K562 (cell line): ENCODE results near the gene RSRC1. TPM values are rescaled to one million over a fixed set of nuclear protein-coding genes. Genes with fewer than 3 reads are reported as not detected.

Experiments used
- ATAC-seq: fragments of 200-7000 bp; cut with Tn5 transposase; 3 replicates; pipeline ENCODE4 v1.9.1; 2020; ENCODE audit warnings: moderate library complexity
- BruUV-seq: library from RNA; stranded (reverse); fragments of 400-500 nt; replicated peaks from 2 replicates; lab custom pipeline; 2021; lab: Mats Ljungman, UMichigan
- CTCF ChIA-PET: fragments of 300-600 bp; formaldehyde crosslinking; extraction: SDS; loops from one replicate; lab custom pipeline; 2021; ENCODE audit warnings: low intra/inter-chr PET ratio; lab: Yijun Ruan, JAX
- POLR2A ChIA-PET: fragments of 300-600, 350-650 bp; sonication (Branson Sonifier 250); formaldehyde crosslinking; extraction: SDS; loops from one replicate; lab custom pipeline; 2021; ENCODE audit warnings: antibody characterized with exemption, inconsistent platforms; lab: Yijun Ruan, JAX
- DNase-seq, 4 experiments: peaks; one replicate each; pipeline versions ENCODE4 v3.0.0 to v3.0.0-alpha.2; 2011 to 2018; ENCODE audit warnings: low spot score in 3 of 4, mixed read lengths in 3 of 4; ENCODE audit errors: extremely low read depth in 1 of 4
- FAIRE-seq: peaks from 2 replicates; lab custom pipeline; 2011; peaks lifted over from hg19 to GRCh38; lab: Jason Lieb, UNC
- H2AFZ ChIP-seq: 2 replicates; pipeline ENCODE4 v1.6.0; 2011; ENCODE audit warnings: low read depth, low read length, control low read depth, inconsistent platforms
- H3K27ac ChIP-seq: fragments of 200-600 bp; 3 replicates; pipeline ENCODE4 v1.8.0; 2011; ENCODE audit warnings: low read depth, mild to moderate bottlenecking, control low read depth, inconsistent platforms, low read length, moderate library complexity, mixed read lengths; ENCODE audit errors: extremely low read depth
- H3K27me3 ChIP-seq, 2 experiments: fragments of 300-600 bp in 1 of 2; 2 replicates in 1 of 2; 3 replicates in 1 of 2; pipeline versions ENCODE4 v1.6.0 to v1.8.0; 2011; ENCODE audit warnings: inconsistent platforms in 2 of 2, low read length in 2 of 2, mild to moderate bottlenecking in 1 of 2, mixed read lengths in 1 of 2, moderate library complexity in 1 of 2; ENCODE audit not compliant: control insufficient read depth in 2 of 2, insufficient read depth in 2 of 2
- H3K36me3 ChIP-seq: fragments of 300-600 bp; 3 replicates; pipeline ENCODE4 v1.8.0; 2011; ENCODE audit warnings: mild to moderate bottlenecking, low read length, inconsistent platforms; ENCODE audit not compliant: control insufficient read depth, insufficient read depth
- H3K4me1 ChIP-seq, 2 experiments: fragments of 200-600 bp in 1 of 2; replicated peaks in 1 of 2; 2 replicates in 1 of 2; 3 replicates in 1 of 2; pipeline versions ENCODE4 v1.5.1 to v1.8.0; 2011; ENCODE audit warnings: inconsistent platforms in 2 of 2, low read length in 2 of 2, mild to moderate bottlenecking in 1 of 2, mixed read lengths in 1 of 2, moderate library complexity in 1 of 2; ENCODE audit not compliant: control insufficient read depth in 2 of 2, insufficient read depth in 2 of 2
- H3K4me2 ChIP-seq: 2 replicates; pipeline ENCODE4 v1.6.1; 2011; ENCODE audit warnings: low read length, control low read depth, inconsistent platforms, mixed read lengths; ENCODE audit not compliant: insufficient read depth
- H3K4me3 ChIP-seq: fragments of 200-600 bp; sonication (generic), shearing (Covaris generic); 2 replicates; pipeline ENCODE4 v1.5.1; 2016; ENCODE audit warnings: control low read depth, inconsistent platforms
- H3K79me2 ChIP-seq: fragments of 200-600 bp; 3 replicates; pipeline ENCODE4 v1.8.0; 2011; ENCODE audit warnings: low read length, inconsistent platforms; ENCODE audit not compliant: control insufficient read depth, insufficient read depth
- H3K9ac ChIP-seq, 2 experiments: 2 replicates each; pipeline versions ENCODE4 v1.6.0 to v1.6.1; 2011; ENCODE audit warnings: low read depth in 2 of 2, low read length in 2 of 2, control low read depth in 1 of 2, inconsistent platforms in 1 of 2, mild to moderate bottlenecking in 1 of 2, mixed read lengths in 1 of 2; ENCODE audit not compliant: insufficient read depth in 1 of 2
- H3K9me1 ChIP-seq: one replicate; pipeline ENCODE4 v1.6.0; 2011; ENCODE audit warnings: inconsistent platforms, mild to moderate bottlenecking, low read length, moderate library complexity; ENCODE audit not compliant: control insufficient read depth, insufficient read depth
- H3K9me3 ChIP-seq: replicated peaks from 2 replicates; pipeline ENCODE4 v1.5.1; 2011; ENCODE audit warnings: low read depth, low read length, inconsistent platforms; ENCODE audit not compliant: control insufficient read depth, insufficient read depth
- H4K20me1 ChIP-seq: replicated peaks from 2 replicates; pipeline ENCODE4 v1.6.1; 2011; ENCODE audit warnings: low read length, inconsistent platforms, mixed read lengths; ENCODE audit not compliant: control insufficient read depth, insufficient read depth
- ETV6 ChIP-seq, 3 experiments: fragments of 150-350 bp in 1 of 3; sonication (generic) in 1 of 3; formaldehyde crosslinking in 1 of 3; IDR thresholded peaks; 2 replicates each; pipeline versions ENCODE4 v1.6.1 to v1.8.0; 2014 to 2022; ENCODE audit warnings: borderline replicate concordance in 2 of 3, low read depth in 2 of 3, antibody characterized with exemption in 1 of 3, low read length in 1 of 3, mild to moderate bottlenecking in 1 of 3, missing genetic modification reagents in 1 of 3
- HMBOX1 ChIP-seq: sonication (generic); IDR thresholded peaks from 2 replicates; pipeline ENCODE4 v1.6.1; 2016
- IRF9 ChIP-seq: fragments of 450-650 bp; IDR thresholded peaks from 2 replicates; pipeline ENCODE4 v1.6.1; 2016; ENCODE audit warnings: missing biosample characterization, missing genetic modification characterization
- MXD1 ChIP-seq: fragments of 250-450 bp; sonication (Bioruptor Pico); IDR thresholded peaks from 2 replicates; pipeline ENCODE4 v1.8.0; 2021; ENCODE audit warnings: borderline replicate concordance, mild to moderate bottlenecking, moderate library complexity; ENCODE audit not compliant: poor library complexity, severe bottlenecking
- NFATC3 ChIP-seq: fragments of 450-650 bp; IDR thresholded peaks from 2 replicates; pipeline ENCODE4 v1.6.1; 2017; ENCODE audit warnings: mild to moderate bottlenecking
- NRF1 ChIP-seq, 2 experiments: fragments of 450-650 bp; IDR thresholded peaks in 1 of 2; conservative IDR thresholded peaks in 1 of 2; 2 replicates each; pipeline ENCODE4 v1.6.1; 2014; ENCODE audit warnings: mild to moderate bottlenecking in 2 of 2
- PML ChIP-seq: IDR thresholded peaks from 2 replicates; pipeline ENCODE4 v1.6.1; 2012; ENCODE audit warnings: low read length, inconsistent platforms
- PTBP1 ChIP-seq: fragments of 200-400 bp; formaldehyde crosslinking; IDR thresholded peaks from 2 replicates; pipeline ENCODE4 v1.6.1; 2017; ENCODE audit warnings: low read depth, low read length
- ZBTB8A ChIP-seq: fragments of 450-650 bp; IDR thresholded peaks from 2 replicates; pipeline ENCODE4 v1.6.1; 2018; ENCODE audit warnings: mild to moderate bottlenecking, moderate library complexity; ENCODE audit not compliant: partially characterized antibody
- ZEB2 ChIP-seq: fragments of 450-650 bp; IDR thresholded peaks from 2 replicates; pipeline ENCODE4 v1.6.1; 2016
- ZFP1 ChIP-seq: fragments of 450-650 bp; formaldehyde crosslinking; IDR thresholded peaks from 2 replicates; pipeline ENCODE4 v1.4.0; 2020; ENCODE audit warnings: mild to moderate bottlenecking, mixed read lengths
- ZNF24 ChIP-seq: fragments of 450-650 bp; IDR thresholded peaks from 2 replicates; pipeline ENCODE4 v1.6.1; 2016
- ZNF384 ChIP-seq: IDR thresholded peaks from 2 replicates; pipeline ENCODE4 v1.6.1; 2012; ENCODE audit warnings: low read depth, low read length, improper control_type of control experiment
- ZNF445 ChIP-seq: fragments of 250-450 bp; sonication (Bioruptor Pico); IDR thresholded peaks from 2 replicates; pipeline ENCODE4 v1.4.0; 2020; ENCODE audit warnings: low read depth, mild to moderate bottlenecking, moderate library complexity
- WGBS: fragments of 100-300 bp; shearing (Covaris generic); methylation state at CpG from one replicate; pipeline ENCODE4 v1.1.6; 2016; ENCODE audit warnings: low coverage, mixed read lengths; ENCODE audit not compliant: insufficient coverage; ENCODE audit errors: missing lambda C conversion rate; 5-methylcytosine and 5-hydroxymethylcytosine counted together
- in situ Hi-C: fragments of 300-500 bp; cut with MboI; formaldehyde crosslinking; loops from 4 replicates; pipeline ENCODE4 v1.15.0; 2018; ENCODE audit warnings: inconsistent platforms, mixed read lengths
- intact Hi-C: fragments of 100-400 bp; cut with micrococcal nuclease; formaldehyde crosslinking; loops from 2 replicates; pipeline ENCODE4 v1.14.2; 2022
- polyA plus RNA-seq, 8 experiments: library from polyadenylated mRNA; depleted of rRNA in 4 of 8; stranded (reverse) in 5 of 8; unstranded in 3 of 8; fragments of >200 nt; fragmentation: Nextera tagmentation in 2 of 8; fragmentation: Illumina TruSeq in 1 of 8; extraction: Ambion mirVana in 2 of 8; extraction: Trizol in 1 of 8; gene quantifications; 2 replicates each; pipeline versions ENCODE4 v1.2.1 to v1.2.3, GENCODE V29; 2011 to 2014; ENCODE audit warnings: inconsistent platforms in 1 of 8, missing spikeins in 1 of 8
- total RNA-seq, 7 experiments: library from RNA; depleted of rRNA in 6 of 7; stranded (reverse); fragments of >200 nt in 6 of 7; fragmentation: Illumina TruSeq in 2 of 7; extraction: Trizol in 2 of 7; gene quantifications; 2 replicates each; pipeline versions ENCODE4 v1.2.1 to v1.2.3, GENCODE V29; 2011 to 2021; ENCODE audit warnings: low replicate concordance in 1 of 7
- TF ChIP-seq, protein P1 (sequence below): fragments of 250-450 bp; sonication (Bioruptor Pico); IDR thresholded peaks from 2 replicates; pipeline ENCODE4 v1.6.1; 2021; ENCODE audit warnings: mild to moderate bottlenecking
- TF ChIP-seq, protein P2 (sequence below): sonication (generic); formaldehyde crosslinking; IDR thresholded peaks from 2 replicates; pipeline ENCODE4 v1.8.0; 2023; ENCODE audit warnings: mild to moderate bottlenecking, missing genetic modification reagents

The RSRC1 gene
- total and polyA plus RNA-seq, 9 of the 15 experiments (the other 6 are each of a cell fraction or from before 2014, with no cell fraction given) = 19.3 to 128 (median 75.5) TPM

DNA sequence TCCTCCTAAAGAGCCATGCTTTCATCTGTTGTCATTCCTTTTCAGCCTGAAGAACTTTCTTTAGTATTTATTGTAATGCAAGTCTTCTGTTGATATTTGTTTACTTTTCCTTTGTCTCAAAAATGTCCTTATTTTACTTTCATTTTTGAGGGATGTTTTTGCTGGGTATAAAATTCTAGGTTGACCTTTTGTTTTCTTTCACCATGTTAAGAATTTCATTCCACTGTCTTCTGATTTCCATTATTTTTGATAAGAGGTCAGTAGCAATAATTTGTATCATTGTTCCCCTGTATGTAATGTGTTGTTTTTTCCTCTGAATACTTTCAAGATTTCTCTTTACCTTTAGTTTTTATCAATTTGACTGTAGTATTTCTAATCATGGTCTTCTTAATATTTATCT, 91.1 kb downstream of the RSRC1 start (continued):
- TF ChIP-seq, protein P1, sequence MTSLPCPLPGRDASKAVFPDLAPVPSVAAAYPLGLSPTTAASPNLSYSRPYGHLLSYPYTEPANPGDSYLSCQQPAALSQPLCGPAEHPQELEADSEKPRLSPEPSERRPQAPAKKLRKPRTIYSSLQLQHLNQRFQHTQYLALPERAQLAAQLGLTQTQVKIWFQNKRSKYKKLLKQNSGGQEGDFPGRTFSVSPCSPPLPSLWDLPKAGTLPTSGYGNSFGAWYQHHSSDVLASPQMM (CRISPR knock-in tag) = no peak
- TF ChIP-seq ZFP1 (peak; percentile 92), ETV6 (IDR thresholded peaks at IDR 0.05; ENCODE audit: borderline replicate concordance in 1 of 2, low read depth in 2 of 2, low read length in 1 of 2) (no peak), ETV6 (CRISPR knock-in tag; IDR thresholded peaks at IDR 0.05; ENCODE audit: borderline replicate concordance) (no peak), ZEB2 (peak; percentile 63; the same call in 1 of the 2 replicates), PTBP1 (no peak), ZNF24 (no peak), MXD1 (no peak)
- TF ChIP-seq, all 486 proteins: peak for 14

DNA sequence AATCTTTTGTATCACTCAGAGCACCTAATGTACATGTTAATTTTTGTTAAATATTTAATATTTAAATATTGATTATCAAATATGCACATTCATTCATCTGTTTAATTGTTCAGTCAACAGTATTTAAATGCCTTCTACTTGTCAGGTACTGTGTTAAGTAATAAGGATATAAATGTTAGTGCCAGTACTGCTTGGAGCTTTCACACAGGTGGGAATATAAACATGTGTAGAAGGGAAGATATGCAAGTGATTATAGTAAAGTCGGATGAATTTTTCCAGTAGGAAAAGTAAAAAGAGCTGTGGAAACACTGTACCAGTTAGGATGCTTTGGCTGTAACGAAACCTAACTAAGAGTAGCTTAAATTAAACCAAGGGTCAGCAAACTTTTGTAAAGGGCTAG, 95.4 kb downstream of the RSRC1 start:
- intact Hi-C loops = no loop called here
- H3K9ac ChIP-seq = no peak overlapping the region
- FAIRE-seq = no peak
- ATAC-seq = no peak
- peaks cover 10% of the 10 kb centered on the region; the same call in 1 of the 2 replicates for H3K9me3 ChIP-seq
- H3K9me1 ChIP-seq = no peaks in the 10 kb centered on the region
- no peak overlapping the region for H3K4me2 ChIP-seq
- H3K27ac ChIP-seq = no peak overlapping the region
- in situ Hi-C loops = no loop called here
- no peak for DNase-seq
- H2AFZ ChIP-seq = no peak overlapping the region
- no peak overlapping the region for H3K4me3 ChIP-seq
- no peaks in the 10 kb centered on the region for H3K4me1 ChIP-seq
- H3K27me3 ChIP-seq = no peaks in the 10 kb centered on the region
- POLR2A ChIA-PET = interaction anchor here (0.9 kb wide), 1 partner anchor 8 kb away, joined by 3 read pairs; no protein-coding TSS in a partner anchor
- no TSS peak for BruUV-seq
- H4K20me1 ChIP-seq = no peaks in the 10 kb centered on the region
- H3K79me2 ChIP-seq = peaks cover 8% of the 10 kb centered on the region; the same call in 1 of the 3 replicates
- H3K36me3 ChIP-seq = no peaks in the 10 kb centered on the region
- CTCF ChIA-PET = no interaction called here
- WGBS = 79% methylated on average over 2 of the region's 2 CpGs
- TF ChIP-seq PML (no peak), ZNF384 (no peak), IRF9 (no peak), NFATC3 (no peak), HMBOX1 (no peak), NRF1 (conservative IDR thresholded peaks at IDR 0.05 in 1 of 2, IDR thresholded peaks at IDR 0.05 in 1 of 2) (no peak), ZBTB8A (no peak), ZNF445 (CRISPR knock-in tag) (no peak)
- TF ChIP-seq, protein P2, sequence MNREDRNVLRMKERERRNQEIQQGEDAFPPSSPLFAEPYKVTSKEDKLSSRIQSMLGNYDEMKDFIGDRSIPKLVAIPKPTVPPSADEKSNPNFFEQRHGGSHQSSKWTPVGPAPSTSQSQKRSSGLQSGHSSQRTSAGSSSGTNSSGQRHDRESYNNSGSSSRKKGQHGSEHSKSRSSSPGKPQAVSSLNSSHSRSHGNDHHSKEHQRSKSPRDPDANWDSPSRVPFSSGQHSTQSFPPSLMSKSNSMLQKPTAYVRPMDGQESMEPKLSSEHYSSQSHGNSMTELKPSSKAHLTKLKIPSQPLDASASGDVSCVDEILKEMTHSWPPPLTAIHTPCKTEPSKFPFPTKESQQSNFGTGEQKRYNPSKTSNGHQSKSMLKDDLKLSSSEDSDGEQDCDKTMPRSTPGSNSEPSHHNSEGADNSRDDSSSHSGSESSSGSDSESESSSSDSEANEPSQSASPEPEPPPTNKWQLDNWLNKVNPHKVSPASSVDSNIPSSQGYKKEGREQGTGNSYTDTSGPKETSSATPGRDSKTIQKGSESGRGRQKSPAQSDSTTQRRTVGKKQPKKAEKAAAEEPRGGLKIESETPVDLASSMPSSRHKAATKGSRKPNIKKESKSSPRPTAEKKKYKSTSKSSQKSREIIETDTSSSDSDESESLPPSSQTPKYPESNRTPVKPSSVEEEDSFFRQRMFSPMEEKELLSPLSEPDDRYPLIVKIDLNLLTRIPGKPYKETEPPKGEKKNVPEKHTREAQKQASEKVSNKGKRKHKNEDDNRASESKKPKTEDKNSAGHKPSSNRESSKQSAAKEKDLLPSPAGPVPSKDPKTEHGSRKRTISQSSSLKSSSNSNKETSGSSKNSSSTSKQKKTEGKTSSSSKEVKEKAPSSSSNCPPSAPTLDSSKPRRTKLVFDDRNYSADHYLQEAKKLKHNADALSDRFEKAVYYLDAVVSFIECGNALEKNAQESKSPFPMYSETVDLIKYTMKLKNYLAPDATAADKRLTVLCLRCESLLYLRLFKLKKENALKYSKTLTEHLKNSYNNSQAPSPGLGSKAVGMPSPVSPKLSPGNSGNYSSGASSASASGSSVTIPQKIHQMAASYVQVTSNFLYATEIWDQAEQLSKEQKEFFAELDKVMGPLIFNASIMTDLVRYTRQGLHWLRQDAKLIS = no peak
